Epithelial cell of esophagus (primary cell): Measurements from ENCODE around the gene C19orf25.
"Not testable (repeated sequence)": the region's sequence is repeated elsewhere in the genome, so short reads cannot be mapped to it uniquely, and the experiment has no call there.

Experiments used
- DNase-seq: peaks from one replicate; pipeline ENCODE4 v3.0.0; 2010; ENCODE audit warnings: low read depth
- H3K4me3 ChIP-seq: 2 replicates; pipeline ENCODE4 v1.5.1; 2011; ENCODE audit warnings: mild to moderate bottlenecking, low read length, control low read depth
- CTCF ChIP-seq: IDR thresholded peaks from 2 replicates; pipeline ENCODE4 v1.5.1; 2011; ENCODE audit warnings: low read depth, mild to moderate bottlenecking, low read length, control low read depth, inconsistent platforms; ENCODE audit not compliant: insufficient read depth; ENCODE audit errors: missing control alignments

C19orf25 gene

GRCh38 chr19:1481893-1482360, 2.9 kb upstream of the C19orf25 start:
- DNase-seq = no peak
- no peak overlapping the region for H3K4me3 ChIP-seq

GRCh38 chr19:1481224-1481892, 2.3 kb upstream of the C19orf25 start:
- H3K4me3 ChIP-seq = no peak overlapping the region
- TF ChIP-seq CTCF = no peak
- DNase-seq = no peak

More at GRCh38 chr19:1481893-1482360, 2.9 kb upstream of the C19orf25 start:
- no peak for TF ChIP-seq CTCF

GRCh38 chr19:1477056-1477455, 2.0 kb downstream of the C19orf25 start:
- not testable (repeated sequence) for H3K4me3 ChIP-seq
- peak; percentile 36 for DNase-seq

GRCh38 chr19:1475751-1476437, 3.1 kb downstream of the C19orf25 start:
- no peak for TF ChIP-seq CTCF
- no peak for DNase-seq

GRCh38 chr19:1474765-1475351, 4.2 kb downstream of the C19orf25 start:
- no peak for DNase-seq

More at GRCh38 chr19:1475751-1476437, 3.1 kb downstream of the C19orf25 start:
- H3K4me3 ChIP-seq = no peak overlapping the region

GRCh38 chr19:1474011-1474764, 4.8 kb downstream of the C19orf25 start:
- no peak for TF ChIP-seq CTCF
- no peak for DNase-seq
- no peak overlapping the region for H3K4me3 ChIP-seq

More at GRCh38 chr19:1474765-1475351, 4.2 kb downstream of the C19orf25 start:
- TF ChIP-seq CTCF = no peak
- H3K4me3 ChIP-seq = no peak overlapping the region
